Measurements from ENCODE around the gene MTNR1A.

- TF ChIP-seq CTCF (IDR thresholded peaks at IDR 0.05; ENCODE audit: borderline replicate concordance, extremely low read depth, low read length, poor library complexity, severe bottlenecking) (no peak), EZH2 (IDR thresholded peaks at IDR 0.05; ENCODE audit: borderline replicate concordance, low read depth, low read length, severe bottlenecking) (no peak)
These were observed 30.8 kb upstream of the MTNR1A start for GRCh38 chr4:186586205-186586604.
